Kidney (tissue), 14 donors: ENCODE data around the gene GRB7. TPM values are rescaled to one million over a fixed set of nuclear protein-coding genes. Genes with fewer than 3 reads are reported as not detected.
A peak's percentile ranks its signal among the peaks of the same experiment; 100 is the strongest.
"Not testable (repeated sequence)": the region's sequence is repeated elsewhere in the genome, so short reads cannot be mapped to it uniquely, and the experiment has no call there.

Experiments used
- DNase-seq, 5 donors: peaks; one replicate each; pipeline ENCODE4 v3.0.0-alpha.2; 2013 to 2020
- FAIRE-seq: peaks from 2 replicates; lab custom pipeline; 2012; peaks lifted over from hg19 to GRCh38; lab: Jason Lieb, UNC
- H3K27ac ChIP-seq, 2 donors: one replicate each; pipeline ENCODE4 v1.7.0; 2013; ENCODE audit warnings: low read depth in 2 of 2, low read length in 2 of 2, inconsistent platforms in 1 of 2
- H3K27me3 ChIP-seq: one replicate; pipeline ENCODE4 v1.7.1; 2013; ENCODE audit warnings: low read length, inconsistent platforms; ENCODE audit not compliant: control insufficient read depth, insufficient read depth
- H3K36me3 ChIP-seq, 3 donors: one replicate each; pipeline versions ENCODE4 v1.7.0 to v1.7.1; 2013; ENCODE audit warnings: low read length in 3 of 3, control low read depth in 1 of 3, inconsistent platforms in 1 of 3; ENCODE audit not compliant: insufficient read depth in 3 of 3, control insufficient read depth in 2 of 3
- H3K4me1 ChIP-seq, 3 donors: one replicate each; pipeline versions ENCODE4 v1.7.0 to v1.7.1; 2013; ENCODE audit warnings: low read length in 3 of 3, inconsistent platforms in 1 of 3, low read depth in 1 of 3; ENCODE audit not compliant: control insufficient read depth in 2 of 3, insufficient read depth in 2 of 3
- H3K4me3 ChIP-seq, 3 donors: one replicate each; pipeline versions ENCODE4 v1.7.0 to v1.8.1; 2013; ENCODE audit warnings: low read length in 3 of 3, control low read depth in 1 of 3, inconsistent platforms in 1 of 3
- H3K9ac ChIP-seq, 3 donors: one replicate each; pipeline versions ENCODE4 v1.7.0 to v1.7.1; 2013; ENCODE audit warnings: low read length in 3 of 3, control low read depth in 1 of 3, inconsistent platforms in 1 of 3
- H3K9me3 ChIP-seq, 3 donors: one replicate each; pipeline versions ENCODE4 v1.7.0 to v1.7.1; 2013; ENCODE audit warnings: low read length in 3 of 3, control low read depth in 1 of 3, inconsistent platforms in 1 of 3; ENCODE audit not compliant: control insufficient read depth in 2 of 3, insufficient read depth in 1 of 3
- CTCF ChIP-seq: IDR thresholded peaks from 3 replicates; pipeline ENCODE4 v1.5.1; 2012; ENCODE audit warnings: mild to moderate bottlenecking, moderate library complexity, borderline replicate concordance; ENCODE audit not compliant: insufficient read depth; ENCODE audit errors: extremely low read depth
- intact Hi-C: fragments of 100-400 bp; cut with DNase I; formaldehyde crosslinking; loops from one replicate; pipeline ENCODE4 v1.11.1; 2022
- polyA plus RNA-seq: library from polyadenylated mRNA; stranded (reverse); fragments of 350-450 nt; fragmentation: Illumina TruSeq; extraction: RNeasy Lipid Tissue Mini Kit (QIAGEN cat#74804); gene quantifications from one replicate; pipeline ENCODE4 v1.2.3, GENCODE V29; 2014; ENCODE audit warnings: low read depth, low replicate concordance; ENCODE audit not compliant: insufficient read depth
- total RNA-seq: library from RNA; stranded (reverse); fragmentation: NEBNext Ultra II Directional; extraction: Animal tissue kit (Norgen Biotek cat#: 25700); gene quantifications from one replicate; pipeline ENCODE4 v1.2.1, GENCODE V29; 2021
- donor health status: control.
- donor health status: control.
- donor health status: control.
- donor health status: control.
- donor health status: control.
- donor health status: DM: yes; HTN: yes; CAD: no.
- donor health status: Normal renal cell carcinoma (clear cell type).

GRB7 gene
- total and polyA plus RNA-seq, 2 donors from 2014 or later = 20.9 to 72.5 TPM

- FAIRE-seq, DNase-seq, H3K9me3 ChIP-seq, H3K27me3 ChIP-seq, intact Hi-C loops, H3K36me3 ChIP-seq: not testable (repeated sequence)
- Histone ChIP-seq H3K4me3 (peak overlapping the region; percentile 48 to 88 (median 69)), H3K4me1 (peaks cover 5 to 50% (median 48%) of the 10 kb centered on the region in 3 donors), H3K9ac (peak overlapping the region; percentile 31 to 70 (median 60)), H3K27ac (peak overlapping the region; percentile 93 to 94)
Observed at GRCh38 chr17:39699157-39699817, 38.5 kb upstream of the GRB7 start.

- no peak for FAIRE-seq
- TF ChIP-seq CTCF = no peak
- Histone ChIP-seq H3K4me3 (peak within 1 kb of the TSS; percentile 69 to 88 (median 85)), H3K4me1 (peaks cover 3 to 49% (median 49%) of the 10 kb centered on the region in 3 donors), H3K9me3 (no peaks in the 10 kb centered on the region), H3K9ac (peak within 1 kb of the TSS; percentile 54 to 80 (median 70)), H3K36me3 (no peaks in the 10 kb centered on the region), H3K27me3 (no peaks in the 10 kb centered on the region), H3K27ac (peak within 1 kb of the TSS; percentile 93 to 94)
- intact Hi-C loops = no loop called here
- peak; percentile 87 to 96 (median 93) for DNase-seq
Observed at GRCh38 chr17:39699818-39700147, 38.0 kb upstream of the GRB7 start, which contains the start of gene ERBB2. Gene ERBB2, plus strand, starts transcription at chr17:39700064. Its CDS starts 175 bp downstream, at chr17:39700239.

- peak; percentile 80 to 91 (median 85) for DNase-seq
- Histone ChIP-seq H3K4me3 (peak overlapping the region; percentile 69 to 88 (median 85)), H3K4me1 (peaks cover 0 to 50% (median 49%) of the 10 kb centered on the region in 3 donors), H3K9ac (peak overlapping the region; percentile 54 to 80 (median 70)), H3K9me3 (no peaks in the 10 kb centered on the region), H3K27me3 (no peaks in the 10 kb centered on the region), H3K27ac (peak overlapping the region; percentile 93 to 94), H3K36me3 (no peaks in the 10 kb centered on the region)
- intact Hi-C loops = no loop called here
- no peak for FAIRE-seq
- TF ChIP-seq CTCF = no peak
Observed at GRCh38 chr17:39700148-39700987, 37.4 kb upstream of the GRB7 start.
